ENCODE measurements around the gene TANGO2. TPM values are rescaled to one million over a fixed set of nuclear protein-coding genes. Genes with fewer than 3 reads are reported as not detected.
A peak's percentile ranks its signal among the peaks of the same experiment; 100 is the strongest.

Gene TANGO2
- total and polyA plus RNA-seq, 9 of the 15 experiments (the other 6 are each of a cell fraction or from before 2014, with no cell fraction given) = 15.5 to 94.9 (median 70.1) TPM

GRCh38 chr22:20003304-20003703 lies 17.6 kb upstream of the TANGO2 start (continued):
- TF ChIP-seq KLF13 (tag; IDR thresholded peaks at IDR 0.05; ENCODE audit: borderline replicate concordance, low read depth) = no peak
- no peak for TF ChIP-seq FOXA1 (IDR thresholded peaks at IDR 0.05; ENCODE audit: borderline replicate concordance)
- no peak for TF ChIP-seq BACH1 (tag; IDR thresholded peaks at IDR 0.05)
- TF ChIP-seq RUNX1 (IDR thresholded peaks at IDR 0.05; ENCODE audit: low read depth) = no peak
- peak; percentile 57 for TF ChIP-seq GTF2A2 (tag; IDR thresholded peaks at IDR 0.05)
- TF ChIP-seq RBBP5 (IDR thresholded peaks at IDR 0.05; ENCODE audit: borderline replicate concordance, insufficient read depth, low read length, poor library complexity, severe bottlenecking) = no peak
- TF ChIP-seq SP1 (CRISPR knock-in tag; IDR thresholded peaks at IDR 0.05) = no peak
- TF ChIP-seq MTA3 (IDR thresholded peaks at IDR 0.05; ENCODE audit: borderline replicate concordance) = no peak
- no peak for TF ChIP-seq GATAD2B (IDR thresholded peaks at IDR 0.05; ENCODE audit: borderline replicate concordance)
- no peak for TF ChIP-seq ZNF707 (CRISPR knock-in tag; conservative IDR thresholded peaks at IDR 0.05)
- TF ChIP-seq ILF3 (IDR thresholded peaks at IDR 0.05; ENCODE audit: borderline replicate concordance) = no peak
- peak; percentile 35 for TF ChIP-seq MEIS2 (IDR thresholded peaks at IDR 0.05; ENCODE audit: partially characterized antibody)
- peak; percentile 95 for TF ChIP-seq ZNF280A (IDR thresholded peaks at IDR 0.05; ENCODE audit: low read depth, partially characterized antibody)
- no peak for TF ChIP-seq CXXC5 (CRISPR knock-in tag; IDR thresholded peaks at IDR 0.05)
- no peak for TF ChIP-seq ZBED1 (IDR thresholded peaks at IDR 0.05)
- TF ChIP-seq KLF1 (tag; IDR thresholded peaks at IDR 0.05) = no peak
- no peak for TF ChIP-seq POLR2H (tag; IDR thresholded peaks at IDR 0.05; ENCODE audit: low read depth)
- no peak for TF ChIP-seq TFE3 (CRISPR knock-in tag; IDR thresholded peaks at IDR 0.05)
- TF ChIP-seq STAT5A (IDR thresholded peaks at IDR 0.05; ENCODE audit: borderline replicate concordance, low read length) = no peak
- no peak for TF ChIP-seq NFRKB (IDR thresholded peaks at IDR 0.05; ENCODE audit: low read depth)

Measured in K562 (cell line).